CD14-positive monocyte (primary cell): ENCODE data around the gene STYX. TPM values are rescaled to one million over a fixed set of nuclear protein-coding genes. Genes with fewer than 3 reads are reported as not detected.

ENCODE experiments used
- DNase-seq, 3 donors: peaks; one replicate each; pipeline ENCODE4 v3.0.0-alpha.2; 2011 to 2022
- H2AFZ ChIP-seq: 2 replicates; pipeline ENCODE4 v1.6.0; 2012; ENCODE audit warnings: mild to moderate bottlenecking, low read depth, low read length, inconsistent platforms; ENCODE audit not compliant: insufficient read depth, poor library complexity, severe bottlenecking
- H3K27ac ChIP-seq, 2 donors: 1 replicate in 1 of 2; 2 replicates in 1 of 2; pipeline ENCODE4 v1.5.1; 2012 to 2013; ENCODE audit warnings: low read length in 2 of 2, control low read depth in 1 of 2, inconsistent platforms in 1 of 2, low read depth in 1 of 2, mild to moderate bottlenecking in 1 of 2
- H3K27me3 ChIP-seq, 2 donors: one replicate each; pipeline versions ENCODE4 v1.6.0 to v1.6.1; 2011 to 2013; ENCODE audit warnings: low read length in 2 of 2; ENCODE audit not compliant: control insufficient read depth in 2 of 2, insufficient read depth in 2 of 2
- H3K36me3 ChIP-seq, 2 donors: replicated peaks in 1 of 2; 1 replicate in 1 of 2; 2 replicates in 1 of 2; pipeline versions ENCODE4 v1.5.1 to v1.6.1; 2012 to 2013; ENCODE audit warnings: low read length in 2 of 2, control low read depth in 1 of 2, inconsistent platforms in 1 of 2, mild to moderate bottlenecking in 1 of 2; ENCODE audit not compliant: insufficient read depth in 2 of 2, control insufficient read depth in 1 of 2
- H3K4me1 ChIP-seq, 2 donors: 1 replicate in 1 of 2; 2 replicates in 1 of 2; pipeline versions ENCODE4 v1.5.1 to v1.6.1; 2012 to 2013; ENCODE audit warnings: low read length in 2 of 2, control low read depth in 1 of 2, inconsistent platforms in 1 of 2, mild to moderate bottlenecking in 1 of 2, moderate library complexity in 1 of 2; ENCODE audit not compliant: insufficient read depth in 2 of 2, control insufficient read depth in 1 of 2
- H3K4me2 ChIP-seq: replicated peaks from 2 replicates; pipeline ENCODE3; 2012; ENCODE audit warnings: low read length, moderate library complexity, mild to moderate bottlenecking; ENCODE audit not compliant: poor library complexity, severe bottlenecking; ENCODE audit errors: extremely low read depth
- H3K4me3 ChIP-seq, 3 experiments: fragments of 200-600 bp in 1 of 3; sonication (generic) in 1 of 3; replicated peaks in 1 of 3; 1 replicate in 2 of 3; 2 replicates in 1 of 3; pipeline ENCODE4 v1.5.1; 2011 to 2013; ENCODE audit warnings: low read length in 3 of 3, mild to moderate bottlenecking in 3 of 3, control low read depth in 2 of 3, low read depth in 2 of 3, inconsistent platforms in 1 of 3, moderate library complexity in 1 of 3
- H3K79me2 ChIP-seq: 2 replicates; pipeline ENCODE4 v1.6.0; 2012; ENCODE audit warnings: mild to moderate bottlenecking, control low read depth, inconsistent platforms, low read length, moderate library complexity; ENCODE audit not compliant: insufficient read depth
- H3K9ac ChIP-seq: 2 replicates; pipeline ENCODE4 v1.6.0; 2017; ENCODE audit warnings: low read length, mild to moderate bottlenecking; ENCODE audit not compliant: insufficient read depth, poor library complexity, severe bottlenecking
- H3K9me3 ChIP-seq, 2 donors: replicated peaks in 1 of 2; 1 replicate in 1 of 2; 2 replicates in 1 of 2; pipeline versions ENCODE4 v1.5.1 to v1.6.1; 2012 to 2013; ENCODE audit warnings: low read length in 2 of 2, control low read depth in 1 of 2; ENCODE audit not compliant: control insufficient read depth in 1 of 2, insufficient read depth in 1 of 2
- H4K20me1 ChIP-seq: 2 replicates; pipeline ENCODE4 v1.6.0; 2012; ENCODE audit warnings: mild to moderate bottlenecking, low read length, control low read depth, moderate library complexity; ENCODE audit not compliant: insufficient read depth
- H3K27ac Mint-ChIP-seq, 7 donors: one replicate each; pipeline ENCODE4 v1.8.0; 2020; ENCODE audit warnings: mild to moderate bottlenecking in 7 of 7, mixed read lengths in 7 of 7, moderate library complexity in 6 of 7, inconsistent platforms in 2 of 7
- H3K27me3 Mint-ChIP-seq, 3 donors: one replicate each; pipeline ENCODE4 v1.8.0; 2021 to 2022; ENCODE audit warnings: low read depth in 3 of 3, mild to moderate bottlenecking in 3 of 3, mixed read lengths in 3 of 3, moderate library complexity in 3 of 3, inconsistent platforms in 1 of 3
- H3K36me3 Mint-ChIP-seq, 2 donors: one replicate each; pipeline ENCODE4 v1.8.0; 2020; ENCODE audit warnings: mixed read lengths in 2 of 2, inconsistent platforms in 1 of 2, mild to moderate bottlenecking in 1 of 2
- H3K4me1 Mint-ChIP-seq: one replicate; pipeline ENCODE4 v1.8.0; 2020; ENCODE audit warnings: mild to moderate bottlenecking, mixed read lengths
- H3K4me3 Mint-ChIP-seq, 2 donors: one replicate each; pipeline ENCODE4 v1.8.0; 2020; ENCODE audit warnings: mild to moderate bottlenecking in 2 of 2, mixed read lengths in 2 of 2, moderate library complexity in 1 of 2
- H3K9me3 Mint-ChIP-seq, 7 donors: one replicate each; pipeline ENCODE4 v1.8.0; 2020 to 2022; ENCODE audit warnings: mixed read lengths in 7 of 7, mild to moderate bottlenecking in 6 of 7, moderate library complexity in 6 of 7, inconsistent platforms in 2 of 7
- CTCF ChIP-seq: fragments of 200-600 bp; IDR thresholded peaks from one replicate; pipeline ENCODE4 v1.8.0; 2022; ENCODE audit warnings: antibody characterized with exemption, mild to moderate bottlenecking
- WGBS: methylation state at CpG from one replicate; pipeline ENCODE4 v1.1.5; 2013; ENCODE audit warnings: missing lambda C conversion rate; ENCODE audit not compliant: insufficient coverage; 5-methylcytosine and 5-hydroxymethylcytosine counted together
- intact Hi-C, 2 donors: fragments of 100-400 bp; cut with micrococcal nuclease; formaldehyde crosslinking; loops; one replicate each; pipeline versions ENCODE4 v1.15.0 to v1.15.1; 2023
- polyA plus RNA-seq, 3 donors: library from polyadenylated mRNA; depleted of rRNA in 1 of 3; unstranded in 2 of 3; stranded (reverse) in 1 of 3; fragments of 300-500 nt in 2 of 3; fragments of >200 nt in 1 of 3; fragmentation: Illumina TruSeq in 2 of 3; gene quantifications; 1 replicate in 2 of 3; 2 replicates in 1 of 3; pipeline ENCODE4 v1.2.3, GENCODE V29; 2012 to 2021

The STYX gene
- polyA plus RNA-seq, 3 donors = 7.3 to 16.7 (median 12.0) TPM

- H3K27ac Mint-ChIP-seq = peak overlapping the region in 1 of 7 donors; percentile 48
- DNase-seq = peak; percentile 9 to 40 (median 16)
- H3K9me3 ChIP-seq = peaks cover 0 to 5% of the 10 kb centered on the region in 2 donors
- no peak overlapping the region for H3K9ac ChIP-seq
- no peak overlapping the region for H2AFZ ChIP-seq
- H3K36me3 ChIP-seq = no peaks in the 10 kb centered on the region
- H3K4me3 Mint-ChIP-seq = no peak overlapping the region
- no peak for TF ChIP-seq CTCF
- no peaks in the 10 kb centered on the region for H3K27me3 ChIP-seq
- no peak overlapping the region for H3K27ac ChIP-seq
- H3K4me2 ChIP-seq = no peak overlapping the region
- H3K27me3 Mint-ChIP-seq = peaks cover 2% of the 10 kb centered on the region in 3 donors
- no peaks in the 10 kb centered on the region for H3K4me1 Mint-ChIP-seq
- H3K36me3 Mint-ChIP-seq = no peaks in the 10 kb centered on the region
- peaks cover 11 to 16% (median 14%) of the 10 kb centered on the region in 7 donors for H3K9me3 Mint-ChIP-seq
- H3K4me3 ChIP-seq = no peak overlapping the region
- WGBS = no CpG with 5 or more reads among the region's 5 CpGs
- H3K4me1 ChIP-seq = no peaks in the 10 kb centered on the region
- intact Hi-C loops = no loop called here
- H3K79me2 ChIP-seq = no peaks in the 10 kb centered on the region
- H4K20me1 ChIP-seq = no peaks in the 10 kb centered on the region
Measured at GRCh38 chr14:52801014-52801712, 71.2 kb downstream of the STYX start.

- peaks cover 1 to 6% (median 2%) of the 10 kb centered on the region in 7 donors for H3K9me3 Mint-ChIP-seq
- H3K4me1 Mint-ChIP-seq = no peaks in the 10 kb centered on the region
- WGBS = 93% methylated on average over 2 of the region's 3 CpGs
- no peaks in the 10 kb centered on the region for H3K4me1 ChIP-seq
- no peaks in the 10 kb centered on the region for H3K27me3 ChIP-seq
- intact Hi-C loops = no loop called here
- DNase-seq = no peak
- H3K4me2 ChIP-seq = no peak overlapping the region
- H3K27ac ChIP-seq = no peak overlapping the region
- no peak overlapping the region for H3K9ac ChIP-seq
- no peak for TF ChIP-seq CTCF
- no peaks in the 10 kb centered on the region for H3K36me3 ChIP-seq
- no peak overlapping the region for H3K4me3 Mint-ChIP-seq
- H3K9me3 ChIP-seq = no peaks in the 10 kb centered on the region
- no peak overlapping the region for H3K27ac Mint-ChIP-seq
- no peak overlapping the region for H2AFZ ChIP-seq
- H3K36me3 Mint-ChIP-seq = no peaks in the 10 kb centered on the region
- H3K79me2 ChIP-seq = no peaks in the 10 kb centered on the region
- H3K27me3 Mint-ChIP-seq = peaks cover 0 to 2% (median 0%) of the 10 kb centered on the region in 3 donors
- no peak overlapping the region for H3K4me3 ChIP-seq
- H4K20me1 ChIP-seq = no peaks in the 10 kb centered on the region
Measured at GRCh38 chr14:52802597-52802996, 72.6 kb downstream of the STYX start.
